Uterus (tissue), 2 donors: ENCODE data around the gene IGSF11.

ENCODE experiments used
- POLR2A ChIP-seq, 2 donors: fragments of 450-650 bp; IDR thresholded peaks; one replicate each; pipeline ENCODE4 v1.6.1; 2016; ENCODE audit warnings: antibody characterized with exemption in 2 of 2, mild to moderate bottlenecking in 1 of 2, moderate library complexity in 1 of 2
- TF ChIP-seq, protein P1 (sequence below), 4 experiments: fragments of 200-600 bp in 2 of 4; fragments of 450-650 bp in 2 of 4; sonication (generic) in 2 of 4; IDR thresholded peaks; one replicate each; pipeline ENCODE4 v1.5.1; 2016 to 2019; ENCODE audit warnings: antibody characterized with exemption in 4 of 4, mild to moderate bottlenecking in 2 of 4, moderate library complexity in 1 of 4

DNA sequence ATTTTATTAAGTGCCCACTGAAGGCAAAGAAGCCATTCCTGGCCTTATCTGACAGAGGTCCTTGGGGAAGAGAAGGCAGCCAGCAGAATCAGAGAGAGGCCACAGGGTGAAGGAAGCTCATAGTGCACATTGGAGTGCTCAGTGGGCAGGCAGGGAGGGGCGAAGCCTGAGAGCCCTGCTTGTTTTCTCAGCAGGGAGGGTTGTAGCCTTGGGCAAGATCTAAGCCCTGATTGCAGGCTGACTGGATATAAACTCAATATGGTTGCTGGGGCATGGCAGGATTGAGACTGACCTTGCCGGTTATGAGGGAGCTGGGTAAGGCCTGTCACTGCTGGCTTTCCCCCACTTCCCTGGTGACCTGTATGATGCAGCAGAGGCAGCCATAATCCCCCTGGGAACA lies 7.5 kb upstream of the IGSF11 start:
- TF ChIP-seq POLR2A (IDR thresholded peaks at IDR 0.05) = no peak
- TF ChIP-seq, protein P1, sequence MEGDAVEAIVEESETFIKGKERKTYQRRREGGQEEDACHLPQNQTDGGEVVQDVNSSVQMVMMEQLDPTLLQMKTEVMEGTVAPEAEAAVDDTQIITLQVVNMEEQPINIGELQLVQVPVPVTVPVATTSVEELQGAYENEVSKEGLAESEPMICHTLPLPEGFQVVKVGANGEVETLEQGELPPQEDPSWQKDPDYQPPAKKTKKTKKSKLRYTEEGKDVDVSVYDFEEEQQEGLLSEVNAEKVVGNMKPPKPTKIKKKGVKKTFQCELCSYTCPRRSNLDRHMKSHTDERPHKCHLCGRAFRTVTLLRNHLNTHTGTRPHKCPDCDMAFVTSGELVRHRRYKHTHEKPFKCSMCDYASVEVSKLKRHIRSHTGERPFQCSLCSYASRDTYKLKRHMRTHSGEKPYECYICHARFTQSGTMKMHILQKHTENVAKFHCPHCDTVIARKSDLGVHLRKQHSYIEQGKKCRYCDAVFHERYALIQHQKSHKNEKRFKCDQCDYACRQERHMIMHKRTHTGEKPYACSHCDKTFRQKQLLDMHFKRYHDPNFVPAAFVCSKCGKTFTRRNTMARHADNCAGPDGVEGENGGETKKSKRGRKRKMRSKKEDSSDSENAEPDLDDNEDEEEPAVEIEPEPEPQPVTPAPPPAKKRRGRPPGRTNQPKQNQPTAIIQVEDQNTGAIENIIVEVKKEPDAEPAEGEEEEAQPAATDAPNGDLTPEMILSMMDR (IDR thresholded peaks at IDR 0.05) = no peak
